SH-SY5Y (cell line): ENCODE results near the gene CD19.

ENCODE experiments used
- GATA2 ChIP-seq: IDR thresholded peaks from 2 replicates; pipeline ENCODE4 v1.6.1; 2011; ENCODE audit warnings: mild to moderate bottlenecking, low read depth, low read length
- GATA3 ChIP-seq: IDR thresholded peaks from 2 replicates; pipeline ENCODE4 v1.6.1; 2011; ENCODE audit warnings: low read depth, mild to moderate bottlenecking, low read length, moderate library complexity

GRCh38 chr16:28946681-28947080, 14.9 kb downstream of the CD19 start:
- TF ChIP-seq GATA2: no peak
- no peak for TF ChIP-seq GATA3
